Embryonic facial prominence (tissue), 1 donor: ENCODE results near the gene HMGCL.
"Not testable (repeated sequence)": the region's sequence is repeated elsewhere in the genome, so short reads cannot be mapped to it uniquely, and the experiment has no call there.

Source experiments
- DNase-seq: peaks from one replicate; pipeline ENCODE4 v3.0.0-alpha.2; 2016; ENCODE audit errors: extremely low spot score

Gene HMGCL

GRCh38 chr1:23826590-23826989 lies 1.4 kb upstream of the HMGCL start:
- DNase-seq = not testable (repeated sequence)

GRCh38 chr1:23825762-23826522 lies 713 bp upstream of the HMGCL start:
- DNase-seq = no peak

GRCh38 chr1:23824711-23825075 lies 536 bp downstream of the HMGCL start:
- DNase-seq = no peak

- no peak for DNase-seq
These were observed 1.5 kb downstream of the HMGCL start for GRCh38 chr1:23823767-23824166.

- no peak for DNase-seq
These were observed 7.6 kb downstream of the HMGCL start for GRCh38 chr1:23817633-23818032.

GRCh38 chr1:23816906-23817305 lies 8.3 kb downstream of the HMGCL start:
- no peak for DNase-seq

GRCh38 chr1:23816361-23816760 lies 8.9 kb downstream of the HMGCL start:
- no peak for DNase-seq

GRCh38 chr1:23814016-23814415 lies 11.2 kb downstream of the HMGCL start:
- DNase-seq = no peak

GRCh38 chr1:23810818-23811540 lies 14.2 kb downstream of the HMGCL start:
- DNase-seq = no peak

GRCh38 chr1:23809751-23810171 lies 15.5 kb downstream of the HMGCL start:
- no peak for DNase-seq

- no peak for DNase-seq
These were observed 17.8 kb downstream of the HMGCL start for GRCh38 chr1:23807453-23807852.

- no peak for DNase-seq
These were observed 18.9 kb downstream of the HMGCL start for GRCh38 chr1:23806280-23806679.

- no peak for DNase-seq
These were observed 20.2 kb downstream of the HMGCL start for GRCh38 chr1:23805025-23805424.

- DNase-seq = no peak
These were observed 20.9 kb downstream of the HMGCL start for GRCh38 chr1:23804183-23804835.

- no peak for DNase-seq
These were observed 21.6 kb downstream of the HMGCL start for GRCh38 chr1:23803674-23804073.

- DNase-seq = not testable (repeated sequence)
These were observed 22.4 kb downstream of the HMGCL start for GRCh38 chr1:23802809-23803342.

- DNase-seq = no peak
These were observed 23.4 kb downstream of the HMGCL start for GRCh38 chr1:23801876-23802275.

GRCh38 chr1:23801338-23801748 lies 23.9 kb downstream of the HMGCL start:
- DNase-seq = no peak

GRCh38 chr1:23800400-23801337 lies 24.6 kb downstream of the HMGCL start, which contains the start of gene GALE:
Gene GALE, minus strand, starts transcription at chr1:23800754. Its CDS starts 1,747 bp downstream, at chr1:23799007.
- peak; percentile 87 for DNase-seq

GRCh38 chr1:23799570-23800399 lies 25.4 kb downstream of the HMGCL start:
- no peak for DNase-seq
